DND-41 (cell line): ENCODE results near the gene MROH2A.

Experiments
- ATAC-seq: fragments of 200-7000 bp; cut with Tn5 transposase; 3 replicates; pipeline ENCODE4 v1.9.1; 2021; ENCODE audit warnings: low read depth; ENCODE audit not compliant: insufficient read depth
- DNase-seq: peaks from one replicate; pipeline ENCODE4 v3.0.0-alpha.2; 2020
- H2AFZ ChIP-seq: 2 replicates; pipeline ENCODE4 v1.6.0; 2012; ENCODE audit warnings: low read depth, low read length
- H3K27ac ChIP-seq: 2 replicates; pipeline ENCODE4 v1.5.1; 2012; ENCODE audit warnings: low read length, inconsistent platforms
- H3K27me3 ChIP-seq: fragments of 200-600 bp; sonication (generic); 2 replicates; pipeline ENCODE4 v1.6.0; 2012; ENCODE audit warnings: low read length, mild to moderate bottlenecking, inconsistent platforms; ENCODE audit not compliant: insufficient read depth, poor library complexity
- H3K36me3 ChIP-seq: 2 replicates; pipeline ENCODE4 v1.5.1; 2012; ENCODE audit warnings: low read length, inconsistent platforms; ENCODE audit not compliant: insufficient read depth
- H3K4me1 ChIP-seq: 2 replicates; pipeline ENCODE4 v1.5.1; 2012; ENCODE audit warnings: mild to moderate bottlenecking, low read length; ENCODE audit not compliant: insufficient read depth
- H3K4me2 ChIP-seq: 2 replicates; pipeline ENCODE4 v1.6.0; 2012; ENCODE audit warnings: mild to moderate bottlenecking, moderate library complexity, low read length, inconsistent platforms; ENCODE audit not compliant: insufficient read depth
- H3K4me3 ChIP-seq, 2 experiments: fragments of 200-600 bp in 1 of 2; shearing (Covaris generic) in 1 of 2; 2 replicates each; pipeline ENCODE4 v1.5.1; 2012 to 2016; ENCODE audit warnings: inconsistent platforms in 2 of 2, low read length in 2 of 2, mild to moderate bottlenecking in 2 of 2, low read depth in 1 of 2, moderate library complexity in 1 of 2
- H3K79me2 ChIP-seq: 2 replicates; pipeline ENCODE4 v1.6.0; 2012; ENCODE audit warnings: low read length, inconsistent platforms; ENCODE audit not compliant: insufficient read depth
- H3K9ac ChIP-seq: 2 replicates; pipeline ENCODE4 v1.6.0; 2012; ENCODE audit warnings: low read depth, mild to moderate bottlenecking, inconsistent platforms, low read length, moderate library complexity
- H3K9me3 ChIP-seq: 2 replicates; pipeline ENCODE4 v1.5.1; 2012; ENCODE audit warnings: low read length, moderate library complexity, mild to moderate bottlenecking, inconsistent platforms; ENCODE audit not compliant: insufficient read depth, severe bottlenecking
- H4K20me1 ChIP-seq: 2 replicates; pipeline ENCODE4 v1.6.0; 2012; ENCODE audit warnings: low read length; ENCODE audit not compliant: insufficient read depth
- CTCF ChIP-seq: IDR thresholded peaks from 2 replicates; pipeline ENCODE4 v1.5.1; 2012; ENCODE audit warnings: borderline replicate concordance, low read length, moderate library complexity, mild to moderate bottlenecking; ENCODE audit not compliant: poor library complexity, severe bottlenecking; ENCODE audit errors: extremely low read depth
- EZH2 ChIP-seq: IDR thresholded peaks from 3 replicates; pipeline ENCODE4 v1.6.1; 2012; ENCODE audit warnings: borderline replicate concordance, low read depth, mild to moderate bottlenecking, moderate library complexity, low read length, inconsistent platforms; ENCODE audit not compliant: severe bottlenecking

The MROH2A gene

GRCh38 chr2:233807215-233807865 lies 29.2 kb downstream of the MROH2A start:
- Histone ChIP-seq H3K4me2 (no peak overlapping the region), H3K27ac (no peak overlapping the region), H3K79me2 (no peaks in the 10 kb centered on the region), H3K9me3 (no peaks in the 10 kb centered on the region), H3K36me3 (no peaks in the 10 kb centered on the region), H2AFZ (no peak overlapping the region), H3K27me3 (peaks cover 36% of the 10 kb centered on the region), H3K9ac (no peak overlapping the region), H3K4me3 (no peak overlapping the region), H3K4me1 (no peaks in the 10 kb centered on the region), H4K20me1 (peaks cover 3% of the 10 kb centered on the region; the same call in 1 of the 2 replicates)
- ATAC-seq (no peak), DNase-seq (no peak)
- TF ChIP-seq EZH2 (no peak), CTCF (peak; percentile 18)

- H3K9me3 ChIP-seq = no peaks in the 10 kb centered on the region
- DNase-seq = no peak
- H3K4me2 ChIP-seq = no peak overlapping the region
- H3K27ac ChIP-seq = no peak overlapping the region
- peaks cover 36% of the 10 kb centered on the region for H3K27me3 ChIP-seq
- H3K79me2 ChIP-seq = no peaks in the 10 kb centered on the region
- no peak for TF ChIP-seq EZH2
- TF ChIP-seq CTCF = no peak
- H3K9ac ChIP-seq = no peak overlapping the region
- no peak overlapping the region for H2AFZ ChIP-seq
- H3K4me3 ChIP-seq = no peak overlapping the region
- peaks cover 3% of the 10 kb centered on the region; the same call in 1 of the 2 replicates for H4K20me1 ChIP-seq
- no peaks in the 10 kb centered on the region for H3K36me3 ChIP-seq
- ATAC-seq = no peak
- H3K4me1 ChIP-seq = no peaks in the 10 kb centered on the region
Measured at GRCh38 chr2:233807966-233808935, 30.1 kb downstream of the MROH2A start.

GRCh38 chr2:233810385-233810784 lies 32.3 kb downstream of the MROH2A start:
- Histone ChIP-seq H3K27ac (no peak overlapping the region), H3K4me2 (no peak overlapping the region)
- TF ChIP-seq CTCF (no peak), EZH2 (no peak)

More at GRCh38 chr2:233810385-233810784, 32.3 kb downstream of the MROH2A start:
- H2AFZ ChIP-seq = no peak overlapping the region
- no peaks in the 10 kb centered on the region for H3K9me3 ChIP-seq
- H3K36me3 ChIP-seq = no peaks in the 10 kb centered on the region
- H3K27me3 ChIP-seq = peaks cover 42% of the 10 kb centered on the region
- H3K9ac ChIP-seq = no peak overlapping the region
- H3K4me3 ChIP-seq = no peak overlapping the region
- H3K79me2 ChIP-seq = no peaks in the 10 kb centered on the region
- DNase-seq = no peak
- no peak for ATAC-seq
- H3K4me1 ChIP-seq = no peaks in the 10 kb centered on the region
- peaks cover 3% of the 10 kb centered on the region; the same call in 1 of the 2 replicates for H4K20me1 ChIP-seq
